ENCODE data around the gene DNAJC6.

DNAJC6 gene

DNA sequence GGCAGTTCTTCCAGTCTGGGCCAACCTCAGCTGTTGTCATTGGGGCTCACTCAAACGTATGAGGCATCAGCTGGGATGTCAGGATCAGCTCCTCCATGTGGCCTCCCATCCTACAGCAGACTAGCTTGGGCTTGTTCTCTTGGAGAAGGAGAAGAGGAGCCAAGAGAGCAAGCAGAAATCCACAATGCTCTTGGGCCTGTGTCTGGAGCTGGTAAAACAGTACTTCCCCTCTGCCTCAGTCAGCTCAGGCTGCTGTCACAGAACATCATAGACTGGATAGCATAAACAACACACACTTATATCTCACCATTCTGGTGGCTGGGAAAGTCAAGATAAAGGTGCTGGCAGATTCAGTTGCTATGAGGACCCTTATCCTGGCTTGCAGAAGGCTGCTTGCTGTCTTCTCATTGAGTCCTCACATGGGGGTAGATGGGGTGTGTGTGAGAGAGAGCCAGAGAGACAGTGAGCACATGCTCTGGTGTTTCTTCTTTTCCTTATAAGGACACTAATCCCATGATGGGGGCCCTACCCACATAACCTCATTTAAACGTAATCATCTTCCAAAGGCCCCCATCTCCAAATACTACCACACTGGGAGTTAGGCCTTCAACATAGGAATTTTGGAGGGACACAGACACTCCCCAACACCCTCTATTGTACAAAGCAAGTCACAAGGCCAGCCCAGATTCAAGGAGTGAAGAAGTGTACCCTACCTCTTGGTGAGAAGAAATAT, 16.3 kb upstream of the DNAJC6 start:
- TF ChIP-seq, protein P1, sequence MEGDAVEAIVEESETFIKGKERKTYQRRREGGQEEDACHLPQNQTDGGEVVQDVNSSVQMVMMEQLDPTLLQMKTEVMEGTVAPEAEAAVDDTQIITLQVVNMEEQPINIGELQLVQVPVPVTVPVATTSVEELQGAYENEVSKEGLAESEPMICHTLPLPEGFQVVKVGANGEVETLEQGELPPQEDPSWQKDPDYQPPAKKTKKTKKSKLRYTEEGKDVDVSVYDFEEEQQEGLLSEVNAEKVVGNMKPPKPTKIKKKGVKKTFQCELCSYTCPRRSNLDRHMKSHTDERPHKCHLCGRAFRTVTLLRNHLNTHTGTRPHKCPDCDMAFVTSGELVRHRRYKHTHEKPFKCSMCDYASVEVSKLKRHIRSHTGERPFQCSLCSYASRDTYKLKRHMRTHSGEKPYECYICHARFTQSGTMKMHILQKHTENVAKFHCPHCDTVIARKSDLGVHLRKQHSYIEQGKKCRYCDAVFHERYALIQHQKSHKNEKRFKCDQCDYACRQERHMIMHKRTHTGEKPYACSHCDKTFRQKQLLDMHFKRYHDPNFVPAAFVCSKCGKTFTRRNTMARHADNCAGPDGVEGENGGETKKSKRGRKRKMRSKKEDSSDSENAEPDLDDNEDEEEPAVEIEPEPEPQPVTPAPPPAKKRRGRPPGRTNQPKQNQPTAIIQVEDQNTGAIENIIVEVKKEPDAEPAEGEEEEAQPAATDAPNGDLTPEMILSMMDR (IDR thresholded peaks at IDR 0.05; ENCODE audit: insufficient read depth, missing control alignments): no peak
- DNase-seq (ENCODE audit: insufficient read length, low spot score) (no peak), FAIRE-seq (no peak)

DNA sequence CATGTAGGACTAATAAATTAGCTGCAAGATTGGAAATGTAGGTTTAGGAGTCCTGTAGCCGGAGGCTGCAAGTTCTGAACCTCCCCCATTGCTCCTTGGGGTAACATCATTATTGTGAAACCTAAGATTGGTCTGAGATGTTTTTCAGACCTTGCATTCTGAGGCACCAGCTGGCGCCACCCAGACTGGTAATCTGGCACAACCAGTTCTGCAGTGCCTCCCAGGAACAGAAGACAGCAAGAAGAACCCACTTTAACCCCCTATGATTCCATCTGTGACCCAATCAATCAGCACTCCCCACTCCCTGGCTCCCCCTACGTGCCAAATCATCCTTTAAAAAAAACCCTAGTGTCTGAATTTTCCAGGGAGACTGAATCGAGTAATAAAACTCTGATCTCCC, 11.6 kb upstream of the DNAJC6 start:
- FAIRE-seq (no peak), DNase-seq (ENCODE audit: insufficient read length, low spot score) (no peak)
- TF ChIP-seq, protein P1 (IDR thresholded peaks at IDR 0.05; ENCODE audit: insufficient read depth, missing control alignments): no peak

DNA sequence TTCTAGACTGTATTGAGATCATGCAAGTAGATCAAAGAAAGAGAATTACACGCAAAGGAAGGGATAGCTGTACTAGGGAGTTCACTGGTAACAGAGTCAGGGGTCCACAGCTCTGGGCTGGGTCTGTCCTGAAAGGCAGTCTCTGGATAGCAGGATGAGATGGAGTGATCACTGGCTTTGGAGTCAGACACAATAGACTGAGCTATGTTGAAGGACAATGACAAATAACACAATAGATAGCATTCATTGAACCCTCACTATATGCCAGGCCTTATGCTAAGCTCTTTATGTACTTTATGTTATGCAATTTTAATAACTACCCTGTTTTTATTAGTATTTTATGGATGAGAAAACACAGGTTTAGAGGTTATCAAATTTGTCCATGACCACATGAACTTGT, 10.0 kb upstream of the DNAJC6 start:
- TF ChIP-seq, protein P1 (IDR thresholded peaks at IDR 0.05; ENCODE audit: insufficient read depth, missing control alignments): no peak
- FAIRE-seq (no peak), DNase-seq (ENCODE audit: insufficient read length, low spot score) (no peak)

DNA sequence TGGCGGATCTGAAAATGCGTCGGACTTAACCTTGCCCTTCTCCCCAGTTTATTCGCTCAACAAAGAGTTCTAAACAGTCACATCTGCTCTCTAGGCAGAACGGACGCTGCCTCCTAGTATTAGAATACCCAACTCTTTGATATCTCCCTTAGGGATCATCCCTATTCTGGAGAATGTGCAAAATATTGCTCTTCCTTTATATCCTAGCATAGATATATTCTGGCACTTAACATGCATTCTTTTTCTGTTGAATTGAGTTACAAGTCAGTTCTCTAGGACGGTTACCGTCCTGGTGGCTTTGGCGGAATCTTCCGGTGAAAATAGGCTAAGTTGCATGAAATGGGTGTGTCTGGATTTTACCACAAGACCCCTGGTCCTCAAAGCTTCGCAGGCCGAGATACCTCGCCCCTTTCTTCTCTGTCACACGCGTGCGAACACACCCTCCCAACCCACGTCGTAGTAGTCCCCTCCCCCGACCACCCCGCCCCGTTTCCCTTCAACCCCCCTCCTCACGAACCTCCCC, 501 bp upstream of the DNAJC6 start:
- TF ChIP-seq, protein P1 (IDR thresholded peaks at IDR 0.05; ENCODE audit: insufficient read depth, missing control alignments): no peak
- DNase-seq (ENCODE audit: insufficient read length, low spot score) (no peak), FAIRE-seq (no peak)

DNA sequence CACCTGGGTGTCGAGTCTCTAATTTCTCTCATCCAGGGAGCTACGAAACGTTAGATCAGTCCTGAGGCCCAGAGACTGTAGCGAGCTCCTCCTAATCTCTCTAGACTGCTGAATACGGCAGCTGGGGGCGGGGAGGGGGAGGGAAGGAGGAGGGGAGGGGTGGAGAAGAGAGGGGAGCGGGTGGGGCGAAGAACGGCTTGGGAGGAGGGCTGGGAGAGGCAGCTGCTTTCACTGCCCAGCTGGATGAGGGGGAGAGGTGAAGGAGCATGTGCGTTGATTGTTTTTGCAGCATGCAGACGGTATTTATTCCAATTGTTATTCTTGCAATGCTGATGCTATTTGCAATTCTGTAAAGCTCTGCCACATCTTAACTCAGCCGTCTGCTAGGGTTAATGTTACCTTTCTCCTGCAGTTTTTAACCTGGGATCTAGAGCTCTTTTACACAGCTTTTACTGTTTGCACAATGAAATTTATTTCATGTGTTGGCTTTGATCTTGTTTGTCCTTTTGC, 790 bp downstream of the DNAJC6 start:
- FAIRE-seq (peak; percentile 6), DNase-seq (ENCODE audit: insufficient read length, low spot score) (peak; percentile 45)
- TF ChIP-seq, protein P1 (IDR thresholded peaks at IDR 0.05; ENCODE audit: insufficient read depth, missing control alignments): no peak

DNA sequence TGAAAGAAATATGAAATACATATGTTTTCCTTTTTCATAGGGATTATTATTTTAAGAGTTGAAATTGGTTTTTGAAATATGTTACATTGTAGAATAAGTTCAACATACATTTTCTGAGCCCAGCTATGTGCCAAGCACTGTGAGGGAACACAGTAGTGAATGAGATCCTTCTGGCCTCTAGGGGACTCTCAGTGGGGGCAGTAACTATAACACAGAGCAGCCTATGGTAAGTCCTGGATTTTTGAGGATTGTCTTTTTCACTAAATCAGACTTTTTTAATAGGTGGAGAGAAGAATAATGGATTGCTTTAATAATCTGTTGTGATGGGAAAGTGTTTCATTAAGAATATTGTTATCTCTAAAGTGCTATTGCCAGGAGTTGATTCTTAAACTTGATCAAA, 2.4 kb downstream of the DNAJC6 start:
- DNase-seq (ENCODE audit: insufficient read length, low spot score) (no peak), FAIRE-seq (no peak)
- TF ChIP-seq, protein P1 (IDR thresholded peaks at IDR 0.05; ENCODE audit: insufficient read depth, missing control alignments): peak; percentile 10

DNA sequence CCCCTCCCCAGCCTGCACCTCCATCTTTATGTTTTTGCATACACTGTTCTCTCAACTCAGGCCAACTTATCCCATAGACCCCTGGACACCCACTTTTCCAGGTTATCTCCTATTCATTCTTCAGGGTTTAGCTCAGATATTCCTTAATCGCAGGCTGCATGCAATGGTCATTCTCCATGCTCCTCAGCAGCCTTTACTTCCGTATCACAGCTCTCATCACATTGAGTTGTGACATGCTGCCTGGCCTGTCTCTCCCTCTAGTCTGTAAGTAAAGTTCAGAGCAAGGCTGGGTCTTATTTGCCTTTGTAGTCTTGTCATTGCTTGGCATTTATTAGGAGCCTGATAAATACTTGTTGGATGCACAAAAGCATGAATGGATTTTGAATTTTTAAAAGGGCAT, 6.9 kb downstream of the DNAJC6 start:
- TF ChIP-seq, protein P1 (IDR thresholded peaks at IDR 0.05; ENCODE audit: insufficient read depth, missing control alignments): no peak
- DNase-seq (ENCODE audit: insufficient read length, low spot score): no peak

More for the DNA sequence above, 6.9 kb downstream of the DNAJC6 start:
- peak; percentile 6 for FAIRE-seq
